ENCODE data around the gene PML.

The PML gene

DNA sequence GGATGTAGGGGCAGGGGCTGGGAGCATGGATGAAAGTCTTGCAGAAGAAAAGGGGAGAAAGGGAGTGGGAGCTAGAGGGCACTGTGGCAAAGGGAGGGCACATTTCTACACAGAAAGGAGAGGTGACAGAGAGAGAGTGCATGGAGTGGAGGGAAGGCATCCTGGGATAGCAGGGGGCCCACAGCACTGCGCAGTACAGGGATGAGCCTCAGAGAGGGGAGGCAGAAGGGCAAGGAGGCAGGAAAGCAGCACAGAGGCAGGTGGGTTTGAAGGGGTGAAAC lies 7.8 kb upstream of the PML start:
- no peak for DNase-seq

- no peak for DNase-seq
Observed at GRCh38 chr15:73987250-73987649, 7.3 kb upstream of the PML start.

GRCh38 chr15:73987681-73988444 lies 6.7 kb upstream of the PML start:
- no peak for DNase-seq

- DNase-seq: no peak
Observed at GRCh38 chr15:73988445-73988969, 6.0 kb upstream of the PML start.

GRCh38 chr15:73989001-73989798 lies 5.3 kb upstream of the PML start:
- no peak for DNase-seq

GRCh38 chr15:73990250-73991005 lies 4.1 kb upstream of the PML start:
- DNase-seq: no peak

DNA sequence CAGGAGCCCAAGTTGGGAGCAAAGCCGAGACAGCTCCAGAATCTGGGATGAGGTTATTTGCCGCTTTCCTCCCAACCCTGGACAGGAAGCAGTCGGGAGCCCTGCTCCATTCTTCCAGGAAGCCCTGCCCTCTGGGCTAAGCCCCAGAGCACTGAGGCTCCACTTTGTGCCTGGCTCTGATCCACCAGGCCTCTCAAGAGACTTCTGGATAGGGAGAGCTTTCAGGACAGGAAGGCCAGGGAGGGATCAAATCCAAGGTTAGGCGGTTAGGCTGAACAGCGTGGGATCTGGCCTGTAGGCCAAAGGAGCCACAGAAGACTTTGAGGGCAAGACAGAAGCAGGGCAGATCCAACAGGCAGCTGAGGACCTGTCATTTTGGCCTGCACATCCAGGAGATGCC lies 3.3 kb upstream of the PML start:
- DNase-seq: no peak

GRCh38 chr15:73991726-73992593 lies 2.6 kb upstream of the PML start, which contains the start of gene STOML1:
TSS of gene STOML1 (minus strand) at chr15:73992295. CDS start at chr15:73992223, 72 bp downstream.
- peak; percentile 92 for DNase-seq

GRCh38 chr15:73992594-73992898 lies 2.0 kb upstream of the PML start:
- no peak for DNase-seq

DNA sequence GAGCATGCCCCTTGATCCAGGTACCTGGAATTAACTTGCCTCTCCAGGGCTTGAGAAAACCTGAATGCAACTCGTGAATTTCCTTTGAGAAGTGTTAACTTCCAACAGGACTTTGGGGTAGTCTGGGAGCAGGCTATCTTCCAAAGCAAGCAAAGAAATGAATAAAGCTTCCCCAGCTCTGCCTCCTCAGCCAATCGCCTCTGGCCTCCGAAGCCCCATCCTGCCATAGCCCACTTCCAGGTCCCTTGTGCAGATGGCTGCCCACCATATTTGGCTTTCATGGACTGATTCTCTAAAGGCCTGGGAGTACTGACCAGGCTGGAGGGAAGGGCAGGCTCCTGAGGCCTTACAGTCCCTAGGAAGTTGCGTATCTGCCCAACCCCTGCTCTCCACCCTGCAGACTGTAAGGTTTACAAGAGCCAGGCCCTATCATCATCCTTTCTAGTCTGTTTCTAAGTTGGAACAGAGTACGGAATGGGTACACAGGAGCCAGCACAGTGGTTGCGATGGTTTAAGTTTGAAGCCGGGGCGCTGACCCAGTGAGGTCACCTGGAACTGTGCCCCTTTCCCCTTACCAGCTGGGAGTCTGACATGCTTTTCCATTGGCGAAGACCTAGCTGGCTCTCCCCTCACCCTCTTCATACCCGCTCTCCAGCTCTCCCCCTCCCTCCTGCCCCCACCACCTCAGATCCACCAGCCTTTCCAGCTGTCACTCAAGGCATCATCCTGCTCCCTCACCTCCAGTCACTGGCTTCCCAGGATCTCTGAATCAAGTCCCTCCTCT lies 1.1 kb upstream of the PML start:
- DNase-seq: no peak

- DNase-seq: peak in 1 of 2 donors; percentile 24
Observed at GRCh38 chr15:73994912-73995622, 551 bp downstream of the PML start.

- no peak for DNase-seq
Observed at GRCh38 chr15:73996267-73996666, 1.8 kb downstream of the PML start.

DNA sequence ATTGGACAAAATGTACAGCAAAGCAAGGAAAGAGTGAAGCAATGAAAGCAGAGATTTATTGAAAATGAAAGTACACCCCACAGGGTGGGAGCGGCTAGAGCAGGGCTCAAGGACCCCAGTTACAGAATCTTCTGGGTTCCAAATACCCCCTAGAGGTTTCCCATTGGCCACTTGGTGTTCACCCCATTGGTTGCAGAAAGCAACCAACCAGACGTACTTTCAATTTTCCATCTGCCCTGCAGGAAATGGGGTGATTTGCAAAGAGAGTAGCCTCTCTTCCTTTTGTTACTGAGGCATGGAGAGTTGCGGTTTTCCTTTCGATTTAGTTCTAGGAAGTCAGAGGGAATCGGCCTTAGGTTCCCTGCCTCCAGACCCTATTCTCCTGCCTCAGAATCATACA lies 2.4 kb downstream of the PML start:
- DNase-seq: no peak

- no peak for DNase-seq
Observed at GRCh38 chr15:73997986-73998385, 3.5 kb downstream of the PML start.

DNA sequence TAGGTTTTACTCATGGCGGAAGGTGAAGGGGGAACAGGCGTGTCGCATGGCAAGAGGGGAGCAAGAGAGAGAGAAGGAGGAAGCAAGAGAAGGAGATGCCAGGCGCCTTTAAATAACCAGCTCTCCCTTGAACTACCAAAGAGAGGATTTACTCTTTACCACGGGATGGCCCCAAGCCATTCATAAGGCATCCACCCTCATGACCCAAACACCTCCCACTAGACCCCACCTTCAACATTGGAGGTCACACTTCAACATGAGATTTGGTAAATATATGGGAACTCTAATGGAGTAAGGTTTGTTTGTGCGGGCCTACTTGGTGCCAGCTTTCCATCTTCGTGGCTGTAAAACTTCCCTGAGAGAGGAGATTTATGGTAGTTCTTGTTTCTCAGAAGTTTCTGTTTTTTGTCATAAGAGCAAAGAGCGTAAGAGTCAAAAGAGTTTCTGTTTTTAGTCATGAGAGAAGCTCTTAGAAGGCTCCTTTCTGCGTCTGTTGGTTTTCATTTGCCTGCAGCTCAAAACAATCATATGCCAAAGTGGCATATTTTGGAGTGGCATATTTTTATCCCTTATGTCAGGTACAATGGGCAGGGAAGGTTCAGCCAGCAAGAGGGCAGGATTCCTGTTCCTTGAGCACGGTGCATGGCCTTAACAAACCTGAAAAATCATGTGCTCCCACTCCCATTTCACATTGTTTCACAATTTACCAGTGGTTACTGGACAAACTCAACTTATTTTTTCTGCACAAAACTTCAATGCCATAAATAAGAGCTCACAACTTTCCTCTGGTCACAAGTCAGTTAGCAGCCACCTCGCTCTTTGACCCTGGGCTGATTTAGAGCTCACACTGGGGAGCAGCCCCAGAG lies 12.5 kb downstream of the PML start:
- no peak for DNase-seq

DNA sequence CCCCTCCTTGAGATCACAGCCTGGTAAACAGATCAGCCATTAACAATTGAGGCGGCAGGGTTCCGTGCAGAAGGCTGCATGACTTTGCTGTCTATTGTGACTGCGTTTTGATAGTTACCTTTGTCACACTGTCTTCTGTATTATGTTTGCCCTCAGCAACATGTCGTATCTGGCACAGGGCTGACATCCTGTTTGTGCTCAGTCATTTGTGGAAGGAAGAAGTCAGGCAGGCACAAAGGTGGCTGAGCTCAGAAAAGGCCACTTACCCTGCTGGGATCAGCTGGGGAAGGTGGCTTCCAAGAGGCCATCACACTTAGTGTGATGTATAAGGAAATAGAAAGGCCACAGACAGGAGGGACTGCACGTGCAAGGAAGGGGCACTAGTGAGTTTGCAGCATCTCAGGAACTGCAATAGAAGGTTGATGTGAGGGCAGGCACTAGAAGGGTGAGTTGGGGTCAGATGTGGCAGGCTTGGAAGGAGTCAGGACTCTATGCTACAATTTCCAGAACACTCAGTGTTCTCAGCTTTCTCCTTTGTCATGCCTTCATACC lies 13.4 kb downstream of the PML start:
- no peak for DNase-seq

DNA sequence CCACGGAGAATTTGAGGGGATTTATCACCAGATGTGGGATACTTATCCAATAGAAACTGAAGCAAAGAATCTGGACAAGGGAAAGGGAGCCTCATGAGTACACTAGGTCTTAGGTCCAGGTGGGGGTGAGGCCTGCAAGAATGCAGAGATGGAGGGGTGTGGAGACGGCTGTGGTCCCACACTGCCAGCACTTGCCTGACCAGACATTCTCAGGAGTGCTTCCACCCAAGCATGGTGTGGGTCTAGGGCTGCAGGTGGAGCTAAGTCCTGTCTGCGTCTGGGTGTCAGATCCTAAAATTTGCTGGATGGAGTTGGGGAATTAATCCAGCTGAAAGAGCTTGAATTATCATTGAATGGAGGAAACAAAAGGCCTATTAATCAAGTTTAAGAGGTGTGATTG lies 14.4 kb downstream of the PML start:
- no peak for DNase-seq

GRCh38 chr15:74010929-74011540 lies 16.5 kb downstream of the PML start:
- no peak for DNase-seq

DNA sequence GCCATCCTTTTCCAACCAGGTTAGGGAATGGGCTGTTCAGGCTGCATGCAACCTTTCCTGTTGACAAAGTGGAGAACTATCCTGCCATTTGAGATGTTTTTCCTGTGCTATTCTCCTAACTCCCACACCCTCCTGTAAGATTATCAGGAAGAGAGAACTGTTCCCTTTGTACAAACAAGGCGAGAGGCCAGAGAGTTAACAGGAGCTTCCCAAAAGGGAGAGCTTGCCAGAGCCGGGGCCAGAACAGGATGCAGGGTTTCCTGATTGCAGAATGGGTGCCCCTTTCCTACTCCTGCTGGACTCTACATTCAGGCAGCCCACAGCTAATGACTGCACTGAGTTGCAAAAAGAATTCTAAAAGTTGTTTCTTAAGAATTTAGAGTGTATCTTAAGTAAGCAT lies 17.1 kb downstream of the PML start:
- no peak for DNase-seq
